Neutrophil (primary cell): ENCODE results near the gene TRERF1.

Source experiments
- H3K27ac ChIP-seq: fragments of 200-600 bp; sonication (generic); 2 replicates; pipeline ENCODE4 v1.5.1; 2016; ENCODE audit warnings: mild to moderate bottlenecking, moderate library complexity
- H3K27me3 ChIP-seq: fragments of 200-600 bp; sonication (generic); 2 replicates; pipeline ENCODE4 v1.6.0; 2016; ENCODE audit warnings: mild to moderate bottlenecking
- H3K36me3 ChIP-seq: fragments of 200-600 bp; sonication (generic); 2 replicates; pipeline ENCODE4 v1.5.1; 2017
- H3K4me1 ChIP-seq, 2 experiments: fragments of 200-600 bp in 1 of 2; sonication (generic) in 1 of 2; 1 replicate in 1 of 2; 2 replicates in 1 of 2; pipeline versions ENCODE4 v1.5.1 to v1.6.1; 2013 to 2016; ENCODE audit warnings: low read depth in 1 of 2, low read length in 1 of 2, mild to moderate bottlenecking in 1 of 2, moderate library complexity in 1 of 2; ENCODE audit not compliant: control insufficient read depth in 1 of 2, insufficient read depth in 1 of 2
- H3K4me3 ChIP-seq, 2 experiments: fragments of 200-600 bp in 1 of 2; sonication (generic) in 1 of 2; 1 replicate in 1 of 2; 2 replicates in 1 of 2; pipeline ENCODE4 v1.5.1; 2013 to 2016; ENCODE audit warnings: low read depth in 1 of 2, low read length in 1 of 2, mild to moderate bottlenecking in 1 of 2, moderate library complexity in 1 of 2
- H3K9me3 ChIP-seq: fragments of 200-600 bp; sonication (generic); 2 replicates; pipeline ENCODE4 v1.5.1; 2016
- TF ChIP-seq, protein P1 (sequence below): fragments of 200-600 bp; sonication (generic); IDR thresholded peaks from 2 replicates; pipeline ENCODE4 v1.5.1; 2016; ENCODE audit warnings: antibody characterized with exemption

Gene TRERF1

GRCh38 chr6:42441697-42442081 is 10.0 kb downstream of the TRERF1 start:
- H3K36me3 ChIP-seq: no peaks in the 10 kb centered on the region
- H3K4me1 ChIP-seq: peaks cover 10% of the 10 kb centered on the region in 2 experiments
- no peaks in the 10 kb centered on the region for H3K27me3 ChIP-seq
- H3K27ac ChIP-seq: peak overlapping the region; percentile 5
- H3K4me3 ChIP-seq: no peak overlapping the region
- no peaks in the 10 kb centered on the region for H3K9me3 ChIP-seq
- TF ChIP-seq, protein P1, sequence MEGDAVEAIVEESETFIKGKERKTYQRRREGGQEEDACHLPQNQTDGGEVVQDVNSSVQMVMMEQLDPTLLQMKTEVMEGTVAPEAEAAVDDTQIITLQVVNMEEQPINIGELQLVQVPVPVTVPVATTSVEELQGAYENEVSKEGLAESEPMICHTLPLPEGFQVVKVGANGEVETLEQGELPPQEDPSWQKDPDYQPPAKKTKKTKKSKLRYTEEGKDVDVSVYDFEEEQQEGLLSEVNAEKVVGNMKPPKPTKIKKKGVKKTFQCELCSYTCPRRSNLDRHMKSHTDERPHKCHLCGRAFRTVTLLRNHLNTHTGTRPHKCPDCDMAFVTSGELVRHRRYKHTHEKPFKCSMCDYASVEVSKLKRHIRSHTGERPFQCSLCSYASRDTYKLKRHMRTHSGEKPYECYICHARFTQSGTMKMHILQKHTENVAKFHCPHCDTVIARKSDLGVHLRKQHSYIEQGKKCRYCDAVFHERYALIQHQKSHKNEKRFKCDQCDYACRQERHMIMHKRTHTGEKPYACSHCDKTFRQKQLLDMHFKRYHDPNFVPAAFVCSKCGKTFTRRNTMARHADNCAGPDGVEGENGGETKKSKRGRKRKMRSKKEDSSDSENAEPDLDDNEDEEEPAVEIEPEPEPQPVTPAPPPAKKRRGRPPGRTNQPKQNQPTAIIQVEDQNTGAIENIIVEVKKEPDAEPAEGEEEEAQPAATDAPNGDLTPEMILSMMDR: no peak

- peaks cover 10% of the 10 kb centered on the region in 2 experiments for H3K4me1 ChIP-seq
- no peak overlapping the region for H3K4me3 ChIP-seq
- no peaks in the 10 kb centered on the region for H3K36me3 ChIP-seq
- TF ChIP-seq, protein P1: no peak
- no peaks in the 10 kb centered on the region for H3K27me3 ChIP-seq
- no peaks in the 10 kb centered on the region for H3K9me3 ChIP-seq
- peak overlapping the region; percentile 6 for H3K27ac ChIP-seq
These were observed 10.7 kb downstream of the TRERF1 start for GRCh38 chr6:42440778-42441696.

- TF ChIP-seq, protein P1: no peak
- no peaks in the 10 kb centered on the region for H3K36me3 ChIP-seq
- H3K4me3 ChIP-seq: no peak overlapping the region
- no peaks in the 10 kb centered on the region for H3K9me3 ChIP-seq
- H3K4me1 ChIP-seq: peaks cover 10% of the 10 kb centered on the region in 2 experiments
- H3K27me3 ChIP-seq: no peaks in the 10 kb centered on the region
- no peak overlapping the region for H3K27ac ChIP-seq
These were observed 11.7 kb downstream of the TRERF1 start for GRCh38 chr6:42440027-42440426.

- H3K4me1 ChIP-seq: peaks cover 10% of the 10 kb centered on the region in 2 experiments
- H3K27ac ChIP-seq: no peak overlapping the region
- H3K36me3 ChIP-seq: no peaks in the 10 kb centered on the region
- H3K4me3 ChIP-seq: no peak overlapping the region
- H3K27me3 ChIP-seq: no peaks in the 10 kb centered on the region
- TF ChIP-seq, protein P1: no peak
- no peaks in the 10 kb centered on the region for H3K9me3 ChIP-seq
These were observed 14.9 kb downstream of the TRERF1 start for GRCh38 chr6:42436825-42437224.

- peaks cover 9 to 10% of the 10 kb centered on the region in 2 experiments for H3K4me1 ChIP-seq
- no peak overlapping the region for H3K4me3 ChIP-seq
- H3K27ac ChIP-seq: no peak overlapping the region
- no peaks in the 10 kb centered on the region for H3K9me3 ChIP-seq
- no peaks in the 10 kb centered on the region for H3K27me3 ChIP-seq
- H3K36me3 ChIP-seq: no peaks in the 10 kb centered on the region
- TF ChIP-seq, protein P1: no peak
These were observed 17.5 kb downstream of the TRERF1 start for GRCh38 chr6:42434237-42434636.
